ENCODE measurements around the gene ALDH1A3. TPM values are rescaled to one million over a fixed set of nuclear protein-coding genes. Genes with fewer than 3 reads are reported as not detected.

ALDH1A3 gene
- total RNA-seq, 2 experiments from 2014 or later, result not detected

DNA sequence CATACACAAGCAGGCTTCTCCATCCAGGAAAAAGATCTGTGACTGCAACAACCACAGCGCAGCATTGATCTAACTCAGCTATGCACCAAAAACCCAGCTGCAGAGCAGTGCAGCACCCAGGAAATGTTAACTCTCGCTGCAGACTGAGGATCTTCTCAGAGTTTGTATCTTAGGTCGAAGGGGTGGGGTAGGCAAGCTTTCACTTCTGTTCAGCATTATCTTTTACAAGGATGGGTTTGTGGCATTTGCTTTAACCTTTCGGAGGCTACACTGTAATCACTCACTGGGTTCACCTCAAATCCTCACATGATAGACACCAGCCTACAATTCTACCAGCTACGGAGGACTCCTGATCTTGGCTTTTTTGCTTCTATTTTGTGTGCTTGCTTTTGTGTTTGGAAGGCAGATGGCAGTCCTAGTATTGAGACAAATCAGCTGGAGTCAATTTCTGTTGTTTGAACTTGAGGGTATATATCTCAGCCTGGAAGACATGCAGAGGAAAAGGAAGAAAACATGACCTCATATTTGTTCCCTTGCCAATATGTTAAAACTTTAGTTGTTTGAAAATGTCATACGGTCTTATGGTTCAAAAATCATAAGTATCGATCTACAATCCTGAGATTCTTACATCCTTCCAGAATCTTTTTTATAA, 64.7 kb downstream of the ALDH1A3 start:
- Mint-ChIP-seq H3K27ac (no peak overlapping the region), H3K27me3 (peaks cover 23% of the 10 kb centered on the region), H3K9me3 (no peaks in the 10 kb centered on the region), H3K4me1 (ENCODE audit: low read depth) (no peaks in the 10 kb centered on the region), H3K4me3 (no peak overlapping the region), H3K36me3 (ENCODE audit: low read depth) (no peaks in the 10 kb centered on the region)
- no peak for TF ChIP-seq CTCF (IDR thresholded peaks at IDR 0.05)
- intact Hi-C loops (cut with DNase I, micrococcal nuclease), result no loop called here
- Histone ChIP-seq H3K36me3 (ENCODE audit: insufficient read depth, low read length) (no peaks in the 10 kb centered on the region), H3K9me3 (ENCODE audit: control insufficient read depth in 1 of 2, insufficient read depth in 1 of 2, low read length in 2 of 2) (peaks cover 0 to 4% of the 10 kb centered on the region in 2 experiments), H3K27me3 (ENCODE audit: control insufficient read depth in 1 of 2, insufficient read depth in 2 of 2, low read length in 2 of 2) (peaks cover 5 to 13% of the 10 kb centered on the region in 2 experiments), H3K27ac (ENCODE audit: low read depth in 1 of 2, low read length in 2 of 2) (no peak overlapping the region), H3K4me1 (ENCODE audit: insufficient read depth, low read length) (no peaks in the 10 kb centered on the region), H3K4me3 (ENCODE audit: low read length) (no peak overlapping the region)
- DNase-seq, result no peak
- POLR2A ChIA-PET, result interaction anchor here (0.6 kb wide), 1 partner anchor 47 kb away, joined by 3 read pairs; no protein-coding TSS in a partner anchor
- ATAC-seq (ENCODE audit: poor library complexity), result no peak
- CTCF ChIA-PET, result no interaction called here

DNA sequence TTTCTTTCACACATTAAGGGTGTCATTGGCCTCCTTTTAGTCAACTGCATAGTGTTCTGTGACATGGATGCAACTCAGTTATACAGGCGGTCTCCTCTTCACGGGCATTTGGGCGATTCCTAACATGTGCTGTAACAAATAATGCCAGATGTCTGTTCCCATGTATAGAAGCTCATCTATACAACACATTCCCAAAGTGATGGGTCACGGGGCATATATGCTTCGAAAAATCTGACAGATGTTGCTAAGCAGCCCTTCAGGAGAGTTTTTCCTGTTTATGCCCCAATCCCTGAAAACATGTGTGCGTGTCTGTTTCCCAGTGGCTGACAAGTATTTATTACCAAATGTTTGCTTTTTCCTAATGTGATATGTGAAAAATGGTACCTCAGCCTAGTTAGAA, 65.4 kb downstream of the ALDH1A3 start:
- no peak for TF ChIP-seq CTCF (IDR thresholded peaks at IDR 0.05)
- Mint-ChIP-seq H3K4me1 (ENCODE audit: low read depth) (no peaks in the 10 kb centered on the region), H3K36me3 (ENCODE audit: low read depth) (no peaks in the 10 kb centered on the region), H3K27ac (no peak overlapping the region), H3K27me3 (peaks cover 26% of the 10 kb centered on the region), H3K4me3 (no peak overlapping the region), H3K9me3 (no peaks in the 10 kb centered on the region)
- Histone ChIP-seq H3K4me3 (ENCODE audit: low read length) (no peak overlapping the region), H3K27me3 (ENCODE audit: control insufficient read depth in 1 of 2, insufficient read depth in 2 of 2, low read length in 2 of 2) (peaks cover 5 to 13% of the 10 kb centered on the region in 2 experiments), H3K9me3 (ENCODE audit: control insufficient read depth in 1 of 2, insufficient read depth in 1 of 2, low read length in 2 of 2) (peaks cover 0 to 4% of the 10 kb centered on the region in 2 experiments), H3K27ac (ENCODE audit: low read depth in 1 of 2, low read length in 2 of 2) (no peak overlapping the region), H3K36me3 (ENCODE audit: insufficient read depth, low read length) (no peaks in the 10 kb centered on the region), H3K4me1 (ENCODE audit: insufficient read depth, low read length) (no peaks in the 10 kb centered on the region)
- no peak for DNase-seq
- no peak for ATAC-seq (ENCODE audit: poor library complexity)
- ChIA-PET CTCF (no interaction called here), POLR2A (no interaction called here)
- intact Hi-C loops (cut with DNase I, micrococcal nuclease), result no loop called here

- Mint-ChIP-seq H3K4me3 (no peak overlapping the region), H3K27ac (no peak overlapping the region), H3K27me3 (peaks cover 30% of the 10 kb centered on the region), H3K36me3 (ENCODE audit: low read depth) (no peaks in the 10 kb centered on the region), H3K9me3 (no peaks in the 10 kb centered on the region), H3K4me1 (ENCODE audit: low read depth) (no peaks in the 10 kb centered on the region)
- no peaks in the 10 kb centered on the region for H3K36me3 ChIP-seq (ENCODE audit: insufficient read depth, low read length)
- ChIA-PET CTCF (no interaction called here), POLR2A (no interaction called here)
- no peak for TF ChIP-seq CTCF (IDR thresholded peaks at IDR 0.05)
- no peak overlapping the region for H3K4me3 ChIP-seq (ENCODE audit: low read length)
- H3K27ac ChIP-seq (ENCODE audit: low read depth in 1 of 2, low read length in 2 of 2), result no peak overlapping the region
- peaks cover 3 to 13% of the 10 kb centered on the region in 2 experiments for H3K27me3 ChIP-seq (ENCODE audit: control insufficient read depth in 1 of 2, insufficient read depth in 2 of 2, low read length in 2 of 2)
- DNase-seq, result no peak
- H3K9me3 ChIP-seq (ENCODE audit: control insufficient read depth in 1 of 2, insufficient read depth in 1 of 2, low read length in 2 of 2), result no peaks in the 10 kb centered on the region
- no peak for ATAC-seq (ENCODE audit: poor library complexity)
- intact Hi-C loops (cut with DNase I, micrococcal nuclease), result no loop called here
- H3K4me1 ChIP-seq (ENCODE audit: insufficient read depth, low read length), result no peaks in the 10 kb centered on the region
Measured at GRCh38 chr15:100947760-100948429, 68.3 kb downstream of the ALDH1A3 start.
